Progenitor cell of endocrine pancreas (in vitro differentiated cells): Measurements from ENCODE around the gene NKG7. TPM values are rescaled to one million over a fixed set of nuclear protein-coding genes. Genes with fewer than 3 reads are reported as not detected.

Source experiments
- DNase-seq: peaks from one replicate; pipeline ENCODE4 v3.0.0; 2021; ENCODE audit warnings: low spot score; ENCODE audit not compliant: unreplicated experiment
- H3K27ac Mint-ChIP-seq: 2 replicates; pipeline ENCODE4 v1.8.0; 2021; ENCODE audit warnings: mild to moderate bottlenecking, moderate library complexity, mixed read lengths
- H3K27me3 Mint-ChIP-seq: 2 replicates; pipeline ENCODE4 v1.8.0; 2021; ENCODE audit warnings: mixed read lengths
- H3K36me3 Mint-ChIP-seq: 2 replicates; pipeline ENCODE4 v1.8.0; 2022; ENCODE audit warnings: mixed read lengths; ENCODE audit not compliant: insufficient read depth
- H3K4me1 Mint-ChIP-seq: 2 replicates; pipeline ENCODE4 v1.8.0; 2021; ENCODE audit warnings: low read depth, mixed read lengths
- H3K4me3 Mint-ChIP-seq: 2 replicates; pipeline ENCODE4 v1.8.0; 2021; ENCODE audit warnings: low read depth, mild to moderate bottlenecking, moderate library complexity, mixed read lengths
- H3K9me3 Mint-ChIP-seq: 2 replicates; pipeline ENCODE4 v1.8.0; 2021; ENCODE audit warnings: low read depth, mixed read lengths
- total RNA-seq: library from RNA; stranded (reverse); gene quantifications from 2 replicates; pipeline ENCODE4 v1.2.1, GENCODE V29; 2021
- TF ChIP-seq, protein P1 (sequence below): fragments of 200-600 bp; sonication (generic); IDR thresholded peaks from one replicate; pipeline ENCODE4 v1.5.0; 2021; ENCODE audit warnings: antibody characterized with exemption, mild to moderate bottlenecking; ENCODE audit not compliant: unreplicated experiment

The NKG7 gene
- total RNA-seq, 1 donor from 2014 or later, result not detected

GRCh38 chr19:51354742-51355148 lies 17.7 kb downstream of the NKG7 start:
- peak overlapping the region; percentile 68 for H3K4me3 Mint-ChIP-seq
- H3K27ac Mint-ChIP-seq, result peak overlapping the region; percentile 97
- H3K4me1 Mint-ChIP-seq, result peaks cover 17% of the 10 kb centered on the region
- no peaks in the 10 kb centered on the region for H3K27me3 Mint-ChIP-seq
- DNase-seq, result peak; percentile 50
- TF ChIP-seq, protein P1, sequence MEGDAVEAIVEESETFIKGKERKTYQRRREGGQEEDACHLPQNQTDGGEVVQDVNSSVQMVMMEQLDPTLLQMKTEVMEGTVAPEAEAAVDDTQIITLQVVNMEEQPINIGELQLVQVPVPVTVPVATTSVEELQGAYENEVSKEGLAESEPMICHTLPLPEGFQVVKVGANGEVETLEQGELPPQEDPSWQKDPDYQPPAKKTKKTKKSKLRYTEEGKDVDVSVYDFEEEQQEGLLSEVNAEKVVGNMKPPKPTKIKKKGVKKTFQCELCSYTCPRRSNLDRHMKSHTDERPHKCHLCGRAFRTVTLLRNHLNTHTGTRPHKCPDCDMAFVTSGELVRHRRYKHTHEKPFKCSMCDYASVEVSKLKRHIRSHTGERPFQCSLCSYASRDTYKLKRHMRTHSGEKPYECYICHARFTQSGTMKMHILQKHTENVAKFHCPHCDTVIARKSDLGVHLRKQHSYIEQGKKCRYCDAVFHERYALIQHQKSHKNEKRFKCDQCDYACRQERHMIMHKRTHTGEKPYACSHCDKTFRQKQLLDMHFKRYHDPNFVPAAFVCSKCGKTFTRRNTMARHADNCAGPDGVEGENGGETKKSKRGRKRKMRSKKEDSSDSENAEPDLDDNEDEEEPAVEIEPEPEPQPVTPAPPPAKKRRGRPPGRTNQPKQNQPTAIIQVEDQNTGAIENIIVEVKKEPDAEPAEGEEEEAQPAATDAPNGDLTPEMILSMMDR, result no peak
- H3K36me3 Mint-ChIP-seq, result peaks cover 9% of the 10 kb centered on the region
- H3K9me3 Mint-ChIP-seq, result peaks cover 3% of the 10 kb centered on the region

GRCh38 chr19:51354103-51354741 lies 18.2 kb downstream of the NKG7 start:
- DNase-seq, result no peak
- peaks cover 9% of the 10 kb centered on the region for H3K36me3 Mint-ChIP-seq
- H3K4me1 Mint-ChIP-seq, result peaks cover 17% of the 10 kb centered on the region
- peak overlapping the region; percentile 97 for H3K27ac Mint-ChIP-seq
- H3K9me3 Mint-ChIP-seq, result peaks cover 3% of the 10 kb centered on the region
- H3K27me3 Mint-ChIP-seq, result no peaks in the 10 kb centered on the region
- TF ChIP-seq, protein P1, result no peak
- peak overlapping the region; percentile 68 for H3K4me3 Mint-ChIP-seq

- H3K4me3 Mint-ChIP-seq, result no peak overlapping the region
- peaks cover 9% of the 10 kb centered on the region for H3K36me3 Mint-ChIP-seq
- H3K9me3 Mint-ChIP-seq, result peaks cover 3% of the 10 kb centered on the region
- no peak for DNase-seq
- H3K4me1 Mint-ChIP-seq, result peaks cover 17% of the 10 kb centered on the region
- TF ChIP-seq, protein P1, result no peak
- no peak overlapping the region for H3K27ac Mint-ChIP-seq
- no peaks in the 10 kb centered on the region for H3K27me3 Mint-ChIP-seq
Measured at GRCh38 chr19:51352783-51353360, 19.6 kb downstream of the NKG7 start.

DNA sequence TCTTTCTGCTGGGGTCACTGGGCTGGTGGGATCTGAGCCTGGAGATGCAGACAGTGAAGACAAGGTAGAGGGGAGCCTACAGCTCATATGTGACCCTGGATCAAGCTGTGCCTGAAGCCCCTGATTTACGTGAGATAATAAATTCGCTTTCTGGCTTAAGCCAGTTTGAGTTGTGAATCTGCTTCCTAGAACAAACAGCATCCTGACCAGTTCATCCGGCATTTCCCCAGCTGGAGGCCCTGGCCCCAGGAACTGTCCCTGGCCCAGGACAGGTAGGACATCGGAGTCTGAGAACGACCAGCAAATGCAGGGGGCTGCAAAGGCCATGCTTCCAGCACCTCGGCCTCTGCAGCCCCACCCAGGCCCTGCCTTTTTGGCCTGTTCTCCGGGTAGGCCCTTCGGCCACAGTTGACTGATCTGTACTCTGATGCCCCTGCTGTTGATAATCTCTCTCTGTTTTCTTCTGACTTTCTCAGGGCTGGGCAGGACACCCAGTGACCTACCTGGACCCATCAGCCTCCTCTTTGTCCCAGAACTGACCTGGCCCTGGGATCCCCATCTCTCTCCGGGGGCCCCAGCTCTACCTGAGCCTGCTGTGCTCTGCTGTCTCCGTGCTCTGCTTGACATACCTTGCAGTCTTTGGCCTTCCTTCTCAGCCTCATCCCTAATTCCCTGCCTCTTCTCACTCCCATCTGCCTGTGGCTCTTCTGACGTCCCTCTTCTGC lies 21.0 kb downstream of the NKG7 start:
- peaks cover 20% of the 10 kb centered on the region for H3K4me1 Mint-ChIP-seq
- DNase-seq, result no peak
- H3K36me3 Mint-ChIP-seq, result peaks cover 9% of the 10 kb centered on the region
- TF ChIP-seq, protein P1, result no peak
- H3K4me3 Mint-ChIP-seq, result no peak overlapping the region
- peaks cover 3% of the 10 kb centered on the region for H3K9me3 Mint-ChIP-seq
- no peaks in the 10 kb centered on the region for H3K27me3 Mint-ChIP-seq
- no peak overlapping the region for H3K27ac Mint-ChIP-seq

DNA sequence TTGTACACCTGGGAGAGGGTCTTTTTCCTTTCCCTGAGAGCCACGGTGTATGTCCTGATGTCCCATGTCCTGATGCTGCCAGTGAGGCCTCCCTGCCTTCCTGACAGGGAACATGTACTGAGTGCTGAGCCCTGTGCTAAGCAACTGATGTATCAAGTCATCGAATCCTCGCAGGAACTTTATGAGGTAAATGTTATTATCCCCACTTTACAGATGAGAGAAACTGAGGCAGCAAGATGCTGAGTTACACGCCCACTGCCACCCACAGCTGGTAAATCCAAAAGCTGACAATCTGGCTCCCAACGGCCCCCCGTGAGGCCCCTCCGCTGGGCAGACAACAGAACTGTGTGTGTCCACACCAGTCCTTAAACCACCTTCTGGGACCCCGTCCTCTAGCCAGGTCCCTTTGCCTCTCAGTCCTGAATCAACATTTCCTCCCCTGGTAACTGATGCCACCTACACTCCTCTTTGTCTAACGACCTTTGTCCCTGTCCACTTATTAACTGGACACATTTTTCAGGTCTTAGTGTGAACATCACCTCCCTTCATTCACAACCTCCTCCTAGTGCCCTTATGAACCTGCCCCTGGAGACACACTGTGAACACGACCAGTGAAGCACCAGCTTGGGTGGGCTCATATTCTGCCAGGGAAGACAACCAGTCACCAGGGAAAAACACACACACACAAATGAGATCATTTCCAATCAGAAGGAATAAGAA lies 25.1 kb downstream of the NKG7 start:
- Mint-ChIP-seq H3K4me1 (peaks cover 4% of the 10 kb centered on the region), H3K9me3 (no peaks in the 10 kb centered on the region), H3K4me3 (no peak overlapping the region), H3K36me3 (peaks cover 14% of the 10 kb centered on the region), H3K27ac (no peak overlapping the region), H3K27me3 (peaks cover 8% of the 10 kb centered on the region)
- TF ChIP-seq, protein P1, result no peak
- DNase-seq, result no peak
